GM19099 (cell line): ENCODE measurements around the gene C1S.

Experiments used
- POLR2A ChIP-seq: IDR thresholded peaks from 3 replicates; pipeline ENCODE4 v1.6.1; 2011; ENCODE audit warnings: low read depth; ENCODE audit not compliant: insufficient read length; ENCODE audit errors: extremely low read depth

The C1S gene

GRCh38 chr12:7060353-7060954 is at the start of gene C1S:
C1S (plus strand) TSS chr12:7060718; CDS start chr12:7061913, 1,195 bp downstream.
- no peak for TF ChIP-seq POLR2A

- TF ChIP-seq POLR2A = no peak
These were observed 48.4 kb upstream of the C1S start for GRCh38 chr12:7012024-7012607.

GRCh38 chr12:7013101-7013500 is 47.4 kb upstream of the C1S start:
- no peak for TF ChIP-seq POLR2A

- no peak for TF ChIP-seq POLR2A
These were observed 44.8 kb upstream of the C1S start for GRCh38 chr12:7015555-7016370.

- TF ChIP-seq POLR2A = no peak
These were observed 43.5 kb upstream of the C1S start for GRCh38 chr12:7016958-7017571.

GRCh38 chr12:7017870-7018349 is 42.6 kb upstream of the C1S start:
- no peak for TF ChIP-seq POLR2A

- peak; percentile 81 for TF ChIP-seq POLR2A
These were observed 42.0 kb upstream of the C1S start, which contains the start of gene LPCAT3 for GRCh38 chr12:7018350-7019042. LPCAT3 (minus strand) TSS chr12:7018476; CDS start chr12:7018424, 52 bp downstream.

GRCh38 chr12:7019043-7019569 is 41.4 kb upstream of the C1S start:
- no peak for TF ChIP-seq POLR2A

- TF ChIP-seq POLR2A = no peak
These were observed 38.6 kb upstream of the C1S start for GRCh38 chr12:7021956-7022355.

- TF ChIP-seq POLR2A = no peak
These were observed 37.4 kb upstream of the C1S start for GRCh38 chr12:7023114-7023513.

- TF ChIP-seq POLR2A = no peak
These were observed 33.7 kb upstream of the C1S start for GRCh38 chr12:7026854-7027253.

- no peak for TF ChIP-seq POLR2A
These were observed 29.2 kb upstream of the C1S start for GRCh38 chr12:7031306-7031705.

- TF ChIP-seq POLR2A = no peak
These were observed 27.5 kb upstream of the C1S start for GRCh38 chr12:7032990-7033389.

- no peak for TF ChIP-seq POLR2A
These were observed 26.1 kb upstream of the C1S start for GRCh38 chr12:7034464-7034863.
